ENCODE results near the gene IFNG-AS1. TPM values are rescaled to one million over a fixed set of nuclear protein-coding genes. Genes with fewer than 3 reads are reported as not detected.

The IFNG-AS1 gene
- polyA plus RNA-seq, 2 of the 4 experiments (the other 2 are of a cell fraction), result not detected

GRCh38 chr12:68037616-68038255 lies 48.5 kb downstream of the IFNG-AS1 start:
- POLR2A ChIA-PET, result no interaction called here
- FAIRE-seq (no peak), DNase-seq (ENCODE audit: low read depth in 1 of 2, low spot score in 1 of 2) (no peak), ATAC-seq (no peak)
- no peak for TF ChIP-seq RARB (CRISPR knock-in tag; IDR thresholded peaks at IDR 0.05)
- TF ChIP-seq HDAC2 (IDR thresholded peaks at IDR 0.05), result no peak
- TF ChIP-seq REST (IDR thresholded peaks at IDR 0.05), result no peak
- TF ChIP-seq POLR2AphosphoS2 (conservative IDR thresholded peaks at IDR 0.05; ENCODE audit: low read length), result no peak
- no peak for TF ChIP-seq EP300 (IDR thresholded peaks at IDR 0.05)
- no peak for TF ChIP-seq ZC3H11A (IDR thresholded peaks at IDR 0.05)
- no peak for TF ChIP-seq SREBF2 (IDR thresholded peaks at IDR 0.05)
- TF ChIP-seq CHD4 (IDR thresholded peaks at IDR 0.05; ENCODE audit: borderline replicate concordance), result no peak
- no peaks in the 10 kb centered on the region for H3K9me3 ChIP-seq
- CTCF ChIA-PET, result interaction anchor here (1.0 to 2.8 kb wide), 3 partner anchors 71 to 283 kb away, joined by 3 to 10 read pairs (median 3); no protein-coding TSS in a partner anchor
- H3K4me1 ChIP-seq, result no peaks in the 10 kb centered on the region
- no peak overlapping the region for H3K27ac ChIP-seq
- H3K4me3 ChIP-seq, result no peak overlapping the region
- no peak overlapping the region for H3K4me2 ChIP-seq

- H3K4me1 ChIP-seq, result no peaks in the 10 kb centered on the region
- no peak overlapping the region for H3K27ac ChIP-seq
- no peaks in the 10 kb centered on the region for H3K9me3 ChIP-seq
- TF ChIP-seq FOSB (CRISPR knock-in tag; IDR thresholded peaks at IDR 0.05) (no peak), MAZ (IDR thresholded peaks at IDR 0.05; ENCODE audit: borderline replicate concordance, low read depth, low read length) (no peak), HOXB5 (CRISPR knock-in tag; IDR thresholded peaks at IDR 0.05) (no peak), RFX5 (IDR thresholded peaks at IDR 0.05) (no peak), HDAC2 (IDR thresholded peaks at IDR 0.05) (no peak), ZSCAN20 (CRISPR knock-in tag; IDR thresholded peaks at IDR 0.05) (no peak), CTCF (IDR thresholded peaks at IDR 0.05) (no peak), BCL3 (IDR thresholded peaks at IDR 0.05) (no peak), JUNB (IDR thresholded peaks at IDR 0.05) (no peak), HOXA7 (CRISPR knock-in tag; IDR thresholded peaks at IDR 0.05) (no peak), POLR2AphosphoS2 (conservative IDR thresholded peaks at IDR 0.05; ENCODE audit: low read length) (no peak), HES2 (IDR thresholded peaks at IDR 0.05) (no peak), JUN (IDR thresholded peaks at IDR 0.05) (no peak), MAFK (IDR thresholded peaks at IDR 0.05; ENCODE audit: partially characterized antibody) (no peak), HOXB13 (CRISPR knock-in tag; IDR thresholded peaks at IDR 0.05; ENCODE audit: low read depth) (no peak), BHLHE40 (IDR thresholded peaks at IDR 0.05; ENCODE audit: low read depth, low read length) (no peak)
- no peak for DNase-seq (ENCODE audit: low read depth in 1 of 2, low spot score in 1 of 2)
- ChIA-PET CTCF (interaction anchor here (0.6 to 2.8 kb wide), 6 partner anchors 70 to 653 kb away, joined by 3 to 10 read pairs (median 3); no protein-coding TSS in a partner anchor), POLR2A (no interaction called here)
- no peak for ATAC-seq
- H3K4me3 ChIP-seq, result no peak overlapping the region
- no peak for FAIRE-seq
- 35% methylated on average over 3 of the region's 3 CpGs for WGBS (ENCODE audit: missing lambda C conversion rate)
- H3K4me2 ChIP-seq, result no peak overlapping the region
Measured at GRCh38 chr12:68038650-68039049, 49.4 kb downstream of the IFNG-AS1 start.
